ENCODE data around the gene NCR2. TPM values are rescaled to one million over a fixed set of nuclear protein-coding genes. Genes with fewer than 3 reads are reported as not detected.

The NCR2 gene
- total and polyA plus RNA-seq, 10 donors = not detected

GRCh38 chr6:41343641-41344187, 8.3 kb downstream of the NCR2 start:
- Histone ChIP-seq H3K4me1 (peaks cover 0 to 14% (median 4%) of the 10 kb centered on the region in 6 donors), H3K27ac (no peak overlapping the region), H3K4me3 (no peak overlapping the region), H3K9me3 (peaks cover 0 to 9% (median 1%) of the 10 kb centered on the region in 8 donors), H3K36me3 (no peaks in the 10 kb centered on the region), H3K27me3 (replicated peaks in 1 of 7) (peaks cover 0 to 9% (median 0%) of the 10 kb centered on the region in 7 donors)
- intact Hi-C loops (cut with DNase I; ENCODE audit: low total_unique reads) = no loop called here
- DNase-seq = no peak
- TF ChIP-seq CTCF (IDR thresholded peaks at IDR 0.05 in 8 of 11, conservative IDR thresholded peaks at IDR 0.05 in 3 of 11) = no peak
- no peak for TF ChIP-seq POLR2A (IDR thresholded peaks at IDR 0.05)
- no peak for TF ChIP-seq POLR2AphosphoS5 (IDR thresholded peaks at IDR 0.05)
- 82 to 98% (median 88%) methylated on average over 7 of the region's 7 CpGs for WGBS, 5 donors

GRCh38 chr6:41344876-41345275, 9.5 kb downstream of the NCR2 start:
- H3K4me3 ChIP-seq = no peak overlapping the region
- peaks cover 0 to 14% (median 4%) of the 10 kb centered on the region in 6 donors for H3K4me1 ChIP-seq
- 29 to 49% (median 30%) methylated on average over 3 of the region's 3 CpGs for WGBS, 5 donors
- intact Hi-C loops (cut with DNase I; ENCODE audit: low total_unique reads) = no loop called here
- H3K27ac ChIP-seq = no peak overlapping the region
- DNase-seq = no peak
- H3K27me3 ChIP-seq (replicated peaks in 1 of 7) = peaks cover 0 to 15% (median 0%) of the 10 kb centered on the region in 7 donors
- TF ChIP-seq POLR2A (IDR thresholded peaks at IDR 0.05) (no peak), POLR2AphosphoS5 (IDR thresholded peaks at IDR 0.05) (no peak), CTCF (IDR thresholded peaks at IDR 0.05 in 8 of 11, conservative IDR thresholded peaks at IDR 0.05 in 3 of 11) (no peak)
- no peaks in the 10 kb centered on the region for H3K36me3 ChIP-seq
- H3K9me3 ChIP-seq = peaks cover 0 to 10% (median 1%) of the 10 kb centered on the region in 8 donors

- no peak for TF ChIP-seq CTCF (IDR thresholded peaks at IDR 0.05 in 8 of 11, conservative IDR thresholded peaks at IDR 0.05 in 3 of 11)
- no peak for TF ChIP-seq POLR2A (IDR thresholded peaks at IDR 0.05)
- TF ChIP-seq POLR2AphosphoS5 (IDR thresholded peaks at IDR 0.05) = no peak
- Histone ChIP-seq H3K9me3 (peaks cover 0 to 10% (median 1%) of the 10 kb centered on the region in 8 donors), H3K27me3 (replicated peaks in 1 of 7) (peaks cover 0 to 23% (median 0%) of the 10 kb centered on the region in 7 donors), H3K4me1 (peaks cover 0 to 14% (median 4%) of the 10 kb centered on the region in 6 donors), H3K4me3 (no peak overlapping the region), H3K27ac (no peak overlapping the region), H3K36me3 (no peaks in the 10 kb centered on the region)
- WGBS, 5 donors = 89 to 98% (median 96%) methylated on average over 8 of the region's 8 CpGs
- no peak for DNase-seq
- intact Hi-C loops (cut with DNase I; ENCODE audit: low total_unique reads) = no loop called here
These were observed 10.5 kb downstream of the NCR2 start for GRCh38 chr6:41345901-41346300.

- no peak overlapping the region for H3K27ac ChIP-seq
- intact Hi-C loops (cut with DNase I; ENCODE audit: low total_unique reads) = no loop called here
- TF ChIP-seq POLR2A (IDR thresholded peaks at IDR 0.05) = no peak
- no peak for TF ChIP-seq POLR2AphosphoS5 (IDR thresholded peaks at IDR 0.05)
- TF ChIP-seq CTCF (IDR thresholded peaks at IDR 0.05 in 8 of 11, conservative IDR thresholded peaks at IDR 0.05 in 3 of 11) = no peak
- H3K36me3 ChIP-seq = no peaks in the 10 kb centered on the region
- H3K27me3 ChIP-seq (replicated peaks in 1 of 7) = peaks cover 0 to 28% (median 0%) of the 10 kb centered on the region in 7 donors
- H3K4me1 ChIP-seq = peaks cover 0 to 14% (median 4%) of the 10 kb centered on the region in 6 donors
- H3K9me3 ChIP-seq = peaks cover 0 to 10% (median 1%) of the 10 kb centered on the region in 8 donors
- no peak overlapping the region for H3K4me3 ChIP-seq
- 65 to 81% (median 71%) methylated on average over 4 of the region's 4 CpGs for WGBS, 5 donors
- DNase-seq = no peak
These were observed 11.0 kb downstream of the NCR2 start for GRCh38 chr6:41346441-41346840.

All from spleen (tissue), 11 donors.